Measurements from ENCODE around the gene COQ8A. TPM values are rescaled to one million over a fixed set of nuclear protein-coding genes. Genes with fewer than 3 reads are reported as not detected.

The COQ8A gene
- total and polyA plus RNA-seq, 2 experiments from 2014 or later, result 22.9 to 26.4 TPM

- peaks cover 10% of the 10 kb centered on the region for H3K79me2 ChIP-seq
- 71% methylated on average over 5 of the region's 5 CpGs for WGBS (ENCODE audit: low lambda C conversion rate, missing lambda C conversion rate)
- H3K4me3 ChIP-seq, result no peak overlapping the region
- no peak for TF ChIP-seq EZH2 (IDR thresholded peaks at IDR 0.05; ENCODE audit: borderline replicate concordance)
- TF ChIP-seq, protein P1, sequence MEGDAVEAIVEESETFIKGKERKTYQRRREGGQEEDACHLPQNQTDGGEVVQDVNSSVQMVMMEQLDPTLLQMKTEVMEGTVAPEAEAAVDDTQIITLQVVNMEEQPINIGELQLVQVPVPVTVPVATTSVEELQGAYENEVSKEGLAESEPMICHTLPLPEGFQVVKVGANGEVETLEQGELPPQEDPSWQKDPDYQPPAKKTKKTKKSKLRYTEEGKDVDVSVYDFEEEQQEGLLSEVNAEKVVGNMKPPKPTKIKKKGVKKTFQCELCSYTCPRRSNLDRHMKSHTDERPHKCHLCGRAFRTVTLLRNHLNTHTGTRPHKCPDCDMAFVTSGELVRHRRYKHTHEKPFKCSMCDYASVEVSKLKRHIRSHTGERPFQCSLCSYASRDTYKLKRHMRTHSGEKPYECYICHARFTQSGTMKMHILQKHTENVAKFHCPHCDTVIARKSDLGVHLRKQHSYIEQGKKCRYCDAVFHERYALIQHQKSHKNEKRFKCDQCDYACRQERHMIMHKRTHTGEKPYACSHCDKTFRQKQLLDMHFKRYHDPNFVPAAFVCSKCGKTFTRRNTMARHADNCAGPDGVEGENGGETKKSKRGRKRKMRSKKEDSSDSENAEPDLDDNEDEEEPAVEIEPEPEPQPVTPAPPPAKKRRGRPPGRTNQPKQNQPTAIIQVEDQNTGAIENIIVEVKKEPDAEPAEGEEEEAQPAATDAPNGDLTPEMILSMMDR (IDR thresholded peaks at IDR 0.05; ENCODE audit: poor library complexity), result no peak
- peaks cover 7% of the 10 kb centered on the region for H3K9me3 ChIP-seq (ENCODE audit: low read depth)
- peak overlapping the region; percentile 89 for H3K27ac ChIP-seq
- DNase-seq (ENCODE audit: low spot score), result no peak
- H4K20me1 ChIP-seq (ENCODE audit: insufficient read depth, poor library complexity, severe bottlenecking), result no peaks in the 10 kb centered on the region
- H3K4me1 ChIP-seq (ENCODE audit: insufficient read depth), result peaks cover 27% of the 10 kb centered on the region
- H2AFZ ChIP-seq, result no peak overlapping the region
- peak overlapping the region; percentile 13 for H3K4me2 ChIP-seq
- H3K36me3 ChIP-seq (replicated peaks; ENCODE audit: insufficient read depth, low read depth), result no peaks in the 10 kb centered on the region
- H3K9me2 ChIP-seq (replicated peaks; ENCODE audit: insufficient read depth), result no peaks in the 10 kb centered on the region
- H3K27me3 ChIP-seq, result no peaks in the 10 kb centered on the region
Measured at GRCh38 chr1:226973371-226973897, 33.3 kb downstream of the COQ8A start.

GRCh38 chr1:226973898-226974543 is 33.9 kb downstream of the COQ8A start:
- Histone ChIP-seq H3K9me3 (ENCODE audit: low read depth) (peaks cover 7% of the 10 kb centered on the region), H3K4me3 (no peak overlapping the region), H3K4me2 (peak overlapping the region; percentile 61), H3K4me1 (ENCODE audit: insufficient read depth) (peaks cover 27% of the 10 kb centered on the region), H4K20me1 (ENCODE audit: insufficient read depth, poor library complexity, severe bottlenecking) (no peaks in the 10 kb centered on the region), H2AFZ (no peak overlapping the region), H3K79me2 (peaks cover 10% of the 10 kb centered on the region), H3K27ac (peak overlapping the region; percentile 89), H3K36me3 (replicated peaks; ENCODE audit: insufficient read depth, low read depth) (no peaks in the 10 kb centered on the region), H3K27me3 (no peaks in the 10 kb centered on the region), H3K9me2 (replicated peaks; ENCODE audit: insufficient read depth) (no peaks in the 10 kb centered on the region)
- peak; percentile 47 for DNase-seq (ENCODE audit: low spot score)
- TF ChIP-seq EZH2phosphoT487 (IDR thresholded peaks at IDR 0.05; ENCODE audit: low read depth, severe bottlenecking, unreplicated experiment), result no peak
- no peak for TF ChIP-seq EZH2 (IDR thresholded peaks at IDR 0.05; ENCODE audit: borderline replicate concordance)
- TF ChIP-seq, protein P1 (IDR thresholded peaks at IDR 0.05; ENCODE audit: poor library complexity), result no peak
- 63% methylated on average over 11 of the region's 11 CpGs for WGBS (ENCODE audit: low lambda C conversion rate, missing lambda C conversion rate)

- Histone ChIP-seq H3K9me2 (replicated peaks; ENCODE audit: insufficient read depth) (no peaks in the 10 kb centered on the region), H3K4me1 (ENCODE audit: insufficient read depth) (peaks cover 27% of the 10 kb centered on the region), H3K4me3 (no peak overlapping the region), H3K4me2 (peak overlapping the region; percentile 61), H2AFZ (no peak overlapping the region), H3K79me2 (peaks cover 10% of the 10 kb centered on the region), H4K20me1 (ENCODE audit: insufficient read depth, poor library complexity, severe bottlenecking) (no peaks in the 10 kb centered on the region), H3K27me3 (no peaks in the 10 kb centered on the region), H3K27ac (peak overlapping the region; percentile 89), H3K36me3 (replicated peaks; ENCODE audit: insufficient read depth, low read depth) (no peaks in the 10 kb centered on the region), H3K9me3 (ENCODE audit: low read depth) (peaks cover 7% of the 10 kb centered on the region)
- TF ChIP-seq EZH2phosphoT487 (IDR thresholded peaks at IDR 0.05; ENCODE audit: low read depth, severe bottlenecking, unreplicated experiment) (no peak), EZH2 (IDR thresholded peaks at IDR 0.05; ENCODE audit: borderline replicate concordance) (no peak)
- TF ChIP-seq, protein P1 (IDR thresholded peaks at IDR 0.05; ENCODE audit: poor library complexity), result no peak
- 57% methylated on average over 14 of the region's 14 CpGs for WGBS (ENCODE audit: low lambda C conversion rate, missing lambda C conversion rate)
- peak; percentile 65 for DNase-seq (ENCODE audit: low spot score)
Measured at GRCh38 chr1:226974544-226975258, 34.6 kb downstream of the COQ8A start.

Data from hepatocyte (in vitro differentiated cells).